HAP-1 (cell line): ENCODE results near the gene ZBTB42.
"Not testable (repeated sequence)": the region's sequence is repeated elsewhere in the genome, so short reads cannot be mapped to it uniquely, and the experiment has no call there.

Experiments
- DNase-seq, 2 experiments: peaks; one replicate each; pipeline ENCODE4 v3.0.0-alpha.2; 2016 to 2020; ENCODE audit warnings: low spot score in 2 of 2
- H3K27me3 ChIP-seq: fragments of 250-450 bp; sonication (Bioruptor Pico); 2 replicates; pipeline ENCODE4 v1.5.1; 2020; ENCODE audit warnings: low read depth, mild to moderate bottlenecking, moderate library complexity
- H3K36me3 ChIP-seq: fragments of 250-450 bp; sonication (Bioruptor Pico); replicated peaks from 2 replicates; pipeline ENCODE4 v1.5.1; 2020; ENCODE audit warnings: mild to moderate bottlenecking
- H3K4me1 ChIP-seq: fragments of 250-450 bp; sonication (Bioruptor Pico); 2 replicates; pipeline ENCODE4 v1.5.1; 2020; ENCODE audit warnings: mild to moderate bottlenecking
- H3K4me3 ChIP-seq: fragments of 250-450 bp; sonication (Bioruptor Pico); 2 replicates; pipeline ENCODE4 v1.5.1; 2020; ENCODE audit warnings: mild to moderate bottlenecking, moderate library complexity
- H3K9me3 ChIP-seq: fragments of 250-450 bp; sonication (Bioruptor Pico); 2 replicates; pipeline ENCODE4 v1.5.1; 2020; ENCODE audit warnings: mild to moderate bottlenecking, moderate library complexity
- in situ Hi-C: fragments of 300-500 bp; cut with MboI; formaldehyde crosslinking; loops from 3 replicates; pipeline ENCODE4 v1.14.3; 2020; ENCODE audit warnings: low sequenced_read_pairs, inconsistent platforms, mixed read lengths

The ZBTB42 gene

GRCh38 chr14:104813286-104813685, 12.4 kb downstream of the ZBTB42 start:
- peaks cover 10% of the 10 kb centered on the region; the same call in 1 of the 2 replicates for H3K36me3 ChIP-seq
- in situ Hi-C loops = no loop called here
- no peaks in the 10 kb centered on the region for H3K27me3 ChIP-seq
- no peak overlapping the region for H3K4me3 ChIP-seq
- peaks cover 13% of the 10 kb centered on the region for H3K4me1 ChIP-seq
- 0 out of 2 replicates have a peak, but pooled peaks cover 3% of the 10 kb centered on the region for H3K9me3 ChIP-seq
- DNase-seq = no peak

- Histone ChIP-seq H3K4me1 (peaks cover 13% of the 10 kb centered on the region), H3K36me3 (peaks cover 14% of the 10 kb centered on the region; the same call in 1 of the 2 replicates), H3K4me3 (peak overlapping the region; percentile 92)
- H3K9me3 ChIP-seq, in situ Hi-C loops, DNase-seq, H3K27me3 ChIP-seq: not testable (repeated sequence)
These were observed 13.8 kb downstream of the ZBTB42 start for GRCh38 chr14:104814701-104815100.

GRCh38 chr14:104816616-104816884, 15.6 kb downstream of the ZBTB42 start:
- peak overlapping the region; percentile 92 for H3K4me3 ChIP-seq
- in situ Hi-C loops = no loop called here
- H3K9me3 ChIP-seq = 0 out of 2 replicates have a peak, but pooled peaks cover 3% of the 10 kb centered on the region
- DNase-seq = no peak
- H3K27me3 ChIP-seq = no peaks in the 10 kb centered on the region
- H3K4me1 ChIP-seq = peaks cover 13% of the 10 kb centered on the region
- peaks cover 14% of the 10 kb centered on the region; the same call in 1 of the 2 replicates for H3K36me3 ChIP-seq

GRCh38 chr14:104817930-104818713, 17.2 kb downstream of the ZBTB42 start:
- Histone ChIP-seq H3K4me3 (no peak overlapping the region), H3K9me3 (0 out of 2 replicates have a peak, but pooled peaks cover 3% of the 10 kb centered on the region), H3K27me3 (no peaks in the 10 kb centered on the region), H3K4me1 (peaks cover 13% of the 10 kb centered on the region), H3K36me3 (peaks cover 14% of the 10 kb centered on the region; the same call in 1 of the 2 replicates)
- DNase-seq = no peak
- in situ Hi-C loops = no loop called here

GRCh38 chr14:104818714-104819161, 17.8 kb downstream of the ZBTB42 start:
- in situ Hi-C loops = no loop called here
- 0 out of 2 replicates have a peak, but pooled peaks cover 3% of the 10 kb centered on the region for H3K9me3 ChIP-seq
- no peak for DNase-seq
- H3K27me3 ChIP-seq = no peaks in the 10 kb centered on the region
- H3K4me1 ChIP-seq = peaks cover 13% of the 10 kb centered on the region
- H3K36me3 ChIP-seq = peaks cover 14% of the 10 kb centered on the region; the same call in 1 of the 2 replicates
- H3K4me3 ChIP-seq = no peak overlapping the region

GRCh38 chr14:104819361-104819781, 18.5 kb downstream of the ZBTB42 start:
- in situ Hi-C loops = no loop called here
- no peak for DNase-seq
- Histone ChIP-seq H3K9me3 (0 out of 2 replicates have a peak, but pooled peaks cover 3% of the 10 kb centered on the region), H3K36me3 (peaks cover 14% of the 10 kb centered on the region; the same call in 1 of the 2 replicates), H3K4me1 (peaks cover 8% of the 10 kb centered on the region), H3K27me3 (no peaks in the 10 kb centered on the region), H3K4me3 (no peak overlapping the region)

GRCh38 chr14:104820669-104821228, 19.8 kb downstream of the ZBTB42 start:
- Histone ChIP-seq H3K9me3 (0 out of 2 replicates have a peak, but pooled peaks cover 3% of the 10 kb centered on the region), H3K36me3 (peaks cover 10% of the 10 kb centered on the region; the same call in 1 of the 2 replicates), H3K27me3 (no peaks in the 10 kb centered on the region), H3K4me1 (peaks cover 8% of the 10 kb centered on the region), H3K4me3 (no peak overlapping the region)
- no peak for DNase-seq
- in situ Hi-C loops = no loop called here

- H3K4me1 ChIP-seq = peaks cover 9% of the 10 kb centered on the region
- in situ Hi-C loops = no loop called here
- no peaks in the 10 kb centered on the region for H3K27me3 ChIP-seq
- H3K36me3 ChIP-seq = peaks cover 10% of the 10 kb centered on the region; the same call in 1 of the 2 replicates
- no peak overlapping the region for H3K4me3 ChIP-seq
- 0 out of 2 replicates have a peak, but pooled peaks cover 3% of the 10 kb centered on the region for H3K9me3 ChIP-seq
- no peak for DNase-seq
These were observed 20.5 kb downstream of the ZBTB42 start for GRCh38 chr14:104821229-104821945.

- H3K4me3 ChIP-seq = no peak overlapping the region
- no peaks in the 10 kb centered on the region for H3K27me3 ChIP-seq
- H3K4me1 ChIP-seq = peaks cover 7% of the 10 kb centered on the region; the same call in 1 of the 2 replicates
- 0 out of 2 replicates have a peak, but pooled peaks cover 3% of the 10 kb centered on the region for H3K9me3 ChIP-seq
- no peak for DNase-seq
- peaks cover 10% of the 10 kb centered on the region; the same call in 1 of the 2 replicates for H3K36me3 ChIP-seq
- in situ Hi-C loops = no loop called here
These were observed 21.2 kb downstream of the ZBTB42 start for GRCh38 chr14:104821971-104822608.

GRCh38 chr14:104822821-104823615, 22.1 kb downstream of the ZBTB42 start:
- peaks cover 8% of the 10 kb centered on the region; the same call in 1 of the 2 replicates for H3K4me1 ChIP-seq
- peaks cover 7% of the 10 kb centered on the region; the same call in 1 of the 2 replicates for H3K36me3 ChIP-seq
- in situ Hi-C loops = no loop called here
- no peak for DNase-seq
- H3K4me3 ChIP-seq = no peak overlapping the region
- H3K27me3 ChIP-seq = no peaks in the 10 kb centered on the region
- H3K9me3 ChIP-seq = no peaks in the 10 kb centered on the region

GRCh38 chr14:104824353-104824997, 23.6 kb downstream of the ZBTB42 start:
- in situ Hi-C loops = no loop called here
- peaks cover 8% of the 10 kb centered on the region; the same call in 1 of the 2 replicates for H3K4me1 ChIP-seq
- H3K9me3 ChIP-seq = no peaks in the 10 kb centered on the region
- no peaks in the 10 kb centered on the region for H3K27me3 ChIP-seq
- H3K36me3 ChIP-seq = no peaks in the 10 kb centered on the region
- DNase-seq = no peak
- no peak overlapping the region for H3K4me3 ChIP-seq

GRCh38 chr14:104826189-104826860, 25.4 kb downstream of the ZBTB42 start:
- H3K4me1 ChIP-seq = peaks cover 8% of the 10 kb centered on the region; the same call in 1 of the 2 replicates
- no peaks in the 10 kb centered on the region for H3K9me3 ChIP-seq
- no peaks in the 10 kb centered on the region for H3K27me3 ChIP-seq
- in situ Hi-C loops = no loop called here
- H3K4me3 ChIP-seq = peak overlapping the region; percentile 40
- peak; percentile 73 to 96 for DNase-seq
- no peaks in the 10 kb centered on the region for H3K36me3 ChIP-seq
